H9 (cell line): ENCODE results near the gene CCR3. TPM values are rescaled to one million over a fixed set of nuclear protein-coding genes. Genes with fewer than 3 reads are reported as not detected.

Experiments used
- DNase-seq: peaks from one replicate; pipeline ENCODE4 v3.0.0-alpha.2; 2017
- H2AFZ ChIP-seq: one replicate; pipeline ENCODE4 v1.6.1; 2013; ENCODE audit warnings: mild to moderate bottlenecking, low read length, control low read depth, moderate library complexity
- H2AK5ac ChIP-seq: 2 replicates; pipeline ENCODE4 v1.6.1; 2013; ENCODE audit warnings: low read length, control low read depth, mixed read lengths; ENCODE audit not compliant: insufficient read length
- H2BK120ac ChIP-seq: one replicate; pipeline ENCODE4 v1.6.1; 2013; ENCODE audit warnings: low read depth, mild to moderate bottlenecking, low read length, control low read depth, inconsistent platforms; ENCODE audit not compliant: poor library complexity, severe bottlenecking
- H2BK12ac ChIP-seq: 2 replicates; pipeline ENCODE4 v1.6.1; 2013; ENCODE audit warnings: low read length, control low read depth, mixed read lengths, low read depth; ENCODE audit not compliant: insufficient read length
- H2BK15ac ChIP-seq: 2 replicates; pipeline ENCODE4 v1.6.1; 2013; ENCODE audit warnings: low read depth, low read length, control low read depth
- H2BK20ac ChIP-seq: one replicate; pipeline ENCODE4 v1.6.1; 2013; ENCODE audit warnings: low read depth, mild to moderate bottlenecking, low read length, control low read depth, inconsistent platforms; ENCODE audit not compliant: poor library complexity, severe bottlenecking
- H2BK5ac ChIP-seq: 2 replicates; pipeline ENCODE4 v1.6.1; 2013; ENCODE audit warnings: low read length, control low read depth, mixed read lengths; ENCODE audit not compliant: insufficient read length
- H3K14ac ChIP-seq: 2 replicates; pipeline ENCODE4 v1.6.1; 2013; ENCODE audit warnings: low read length, control low read depth; ENCODE audit not compliant: insufficient read depth
- H3K18ac ChIP-seq: 2 replicates; pipeline ENCODE4 v1.6.1; 2013; ENCODE audit warnings: low read depth, mild to moderate bottlenecking, mixed read lengths, low read length, control low read depth; ENCODE audit not compliant: insufficient read length
- H3K23ac ChIP-seq: 2 replicates; pipeline ENCODE4 v1.6.1; 2013; ENCODE audit warnings: low read length, control low read depth, mixed read lengths, low read depth; ENCODE audit not compliant: insufficient read length
- H3K23me2 ChIP-seq: 2 replicates; pipeline ENCODE4 v1.6.1; 2013; ENCODE audit warnings: low read depth, mild to moderate bottlenecking, mixed read lengths, low read length, control low read depth; ENCODE audit not compliant: insufficient read length, poor library complexity, severe bottlenecking
- H3K27ac ChIP-seq: 2 replicates; pipeline ENCODE4 v1.5.1; 2013; ENCODE audit warnings: low read length, control low read depth, mixed read lengths, low read depth; ENCODE audit not compliant: insufficient read length
- H3K27me3 ChIP-seq: 2 replicates; pipeline ENCODE4 v1.6.1; 2013; ENCODE audit warnings: low read length, control low read depth, inconsistent platforms; ENCODE audit not compliant: insufficient read depth
- H3K4ac ChIP-seq: 2 replicates; pipeline ENCODE4 v1.6.1; 2013; ENCODE audit warnings: low read depth, mild to moderate bottlenecking, control low read depth, inconsistent platforms, low read length, moderate library complexity
- H3K4me1 ChIP-seq: 2 replicates; pipeline ENCODE4 v1.6.1; 2013; ENCODE audit warnings: low read length, control low read depth, inconsistent platforms; ENCODE audit not compliant: insufficient read depth
- H3K4me2 ChIP-seq: 2 replicates; pipeline ENCODE4 v1.6.1; 2013; ENCODE audit warnings: low read length, control low read depth, mixed read lengths; ENCODE audit not compliant: insufficient read length, insufficient read depth
- H3K56ac ChIP-seq: 2 replicates; pipeline ENCODE4 v1.6.1; 2013; ENCODE audit warnings: low read depth, mild to moderate bottlenecking, mixed read lengths, low read length, control low read depth; ENCODE audit not compliant: insufficient read length
- H3K79me1 ChIP-seq: 2 replicates; pipeline ENCODE4 v1.6.1; 2013; ENCODE audit warnings: low read depth, mild to moderate bottlenecking, moderate library complexity, low read length, control low read depth, inconsistent platforms; ENCODE audit not compliant: insufficient read depth, poor library complexity, severe bottlenecking
- H3K79me2 ChIP-seq: 2 replicates; pipeline ENCODE4 v1.6.1; 2013; ENCODE audit warnings: low read length, control low read depth, inconsistent platforms; ENCODE audit not compliant: insufficient read depth
- H3K9ac ChIP-seq: 2 replicates; pipeline ENCODE4 v1.6.1; 2013; ENCODE audit warnings: low read length, control low read depth, mixed read lengths; ENCODE audit not compliant: insufficient read length; ENCODE audit errors: extremely low read depth
- H3K9me3 ChIP-seq: one replicate; pipeline ENCODE4 v1.6.1; 2013; ENCODE audit warnings: low read depth, low read length, inconsistent platforms; ENCODE audit not compliant: control insufficient read depth
- H3T11ph ChIP-seq: one replicate; pipeline ENCODE4 v1.6.1; 2013; ENCODE audit warnings: mild to moderate bottlenecking, low read length, control low read depth, inconsistent platforms
- H4K20me1 ChIP-seq: one replicate; pipeline ENCODE4 v1.6.1; 2013; ENCODE audit not compliant: control insufficient read depth, insufficient read length, insufficient read depth
- H4K5ac ChIP-seq: 2 replicates; pipeline ENCODE4 v1.6.1; 2013; ENCODE audit warnings: low read depth, mild to moderate bottlenecking, mixed read lengths, low read length, control low read depth; ENCODE audit not compliant: insufficient read length
- H4K8ac ChIP-seq: replicated peaks from 2 replicates; pipeline ENCODE4 v1.6.1; 2013; ENCODE audit warnings: low read length, control low read depth, mixed read lengths, low read depth; ENCODE audit not compliant: insufficient read length
- H4K91ac ChIP-seq: 2 replicates; pipeline ENCODE4 v1.6.1; 2013; ENCODE audit warnings: low read depth, mild to moderate bottlenecking, moderate library complexity, mixed read lengths, low read length, control low read depth; ENCODE audit not compliant: insufficient read length
- H3K27ac Mint-ChIP-seq, 3 experiments: 2 replicates in 2 of 3; 3 replicates in 1 of 3; pipeline ENCODE4 v1.8.0; 2020 to 2021; ENCODE audit warnings: mixed read lengths in 3 of 3, mild to moderate bottlenecking in 1 of 3, moderate library complexity in 1 of 3
- H3K27me3 Mint-ChIP-seq: 2 replicates; pipeline ENCODE4 v1.8.0; 2021; ENCODE audit warnings: low read depth, mild to moderate bottlenecking, moderate library complexity, mixed read lengths
- H3K36me3 Mint-ChIP-seq, 3 experiments: 2 replicates in 2 of 3; 3 replicates in 1 of 3; pipeline ENCODE4 v1.8.0; 2020 to 2021; ENCODE audit warnings: low read depth in 3 of 3, mixed read lengths in 3 of 3; ENCODE audit not compliant: insufficient read depth in 1 of 3
- H3K4me1 Mint-ChIP-seq, 2 experiments: 2 replicates each; pipeline ENCODE4 v1.8.0; 2020; ENCODE audit warnings: mixed read lengths in 2 of 2
- H3K4me3 Mint-ChIP-seq, 2 experiments: 2 replicates in 1 of 2; 3 replicates in 1 of 2; pipeline ENCODE4 v1.8.0; 2020 to 2021; ENCODE audit warnings: mild to moderate bottlenecking in 2 of 2, mixed read lengths in 2 of 2, moderate library complexity in 1 of 2
- H3K9me3 Mint-ChIP-seq, 2 experiments: 2 replicates in 1 of 2; 3 replicates in 1 of 2; pipeline ENCODE4 v1.8.0; 2020; ENCODE audit warnings: mild to moderate bottlenecking in 2 of 2, mixed read lengths in 2 of 2, moderate library complexity in 1 of 2
- CTCF ChIP-seq: fragments of 200-600 bp; sonication (generic); conservative IDR thresholded peaks from 3 replicates; pipeline ENCODE4 v1.8.0; 2021; ENCODE audit warnings: antibody characterized with exemption, mild to moderate bottlenecking
- WGBS: extraction: QIAGEN DNeasy Blood & Tissue Kit; methylation state at CpG from one replicate; pipeline ENCODE4 v1.1.7; 2013; ENCODE audit warnings: missing lambda C conversion rate, low lambda C conversion rate, mixed read lengths; ENCODE audit not compliant: insufficient read length; ENCODE audit errors: extremely low coverage; 5-methylcytosine and 5-hydroxymethylcytosine counted together
- total RNA-seq: library from RNA; stranded (reverse); gene quantifications from 2 replicates; pipeline ENCODE4 v1.2.1, GENCODE V29; 2021

Gene CCR3
- total RNA-seq, 1 experiment from 2014 or later: not detected

GRCh38 chr3:46282041-46282440, 39.8 kb downstream of the CCR3 start:
- Histone ChIP-seq H3K14ac (no peak overlapping the region), H4K20me1 (no peaks in the 10 kb centered on the region), H3K23ac (no peak overlapping the region), H3K4me1 (no peaks in the 10 kb centered on the region), H4K5ac (no peak overlapping the region), H2BK12ac (no peak overlapping the region), H3T11ph (no peak overlapping the region), H4K91ac (no peak overlapping the region), H3K79me2 (no peaks in the 10 kb centered on the region), H3K56ac (no peak overlapping the region), H3K27me3 (no peaks in the 10 kb centered on the region), H2AFZ (no peak overlapping the region), H3K9ac (no peak overlapping the region), H2BK5ac (no peak overlapping the region), H4K8ac (no peak overlapping the region), H2AK5ac (no peak overlapping the region), H2BK120ac (no peak overlapping the region), H3K4ac (no peak overlapping the region), H3K79me1 (no peaks in the 10 kb centered on the region), H3K9me3 (peaks cover 13% of the 10 kb centered on the region), H3K23me2 (no peaks in the 10 kb centered on the region), H2BK20ac (no peak overlapping the region), H3K27ac (no peak overlapping the region), H2BK15ac (no peak overlapping the region), H3K18ac (no peak overlapping the region), H3K4me2 (no peak overlapping the region)
- Mint-ChIP-seq H3K4me3 (no peak overlapping the region), H3K4me1 (no peaks in the 10 kb centered on the region), H3K27me3 (peaks cover 6% of the 10 kb centered on the region; the same call in 1 of the 2 replicates), H3K27ac (no peak overlapping the region), H3K36me3 (peaks cover 6 to 16% (median 11%) of the 10 kb centered on the region in 3 experiments; a peak in 5 of 7 replicates), H3K9me3 (peaks cover 19 to 29% of the 10 kb centered on the region in 2 experiments)
- DNase-seq: no peak
- TF ChIP-seq CTCF: no peak
- no CpG with 5 or more reads among the region's 4 CpGs for WGBS
